Measurements from ENCODE around the gene SHC4.

The SHC4 gene

DNA sequence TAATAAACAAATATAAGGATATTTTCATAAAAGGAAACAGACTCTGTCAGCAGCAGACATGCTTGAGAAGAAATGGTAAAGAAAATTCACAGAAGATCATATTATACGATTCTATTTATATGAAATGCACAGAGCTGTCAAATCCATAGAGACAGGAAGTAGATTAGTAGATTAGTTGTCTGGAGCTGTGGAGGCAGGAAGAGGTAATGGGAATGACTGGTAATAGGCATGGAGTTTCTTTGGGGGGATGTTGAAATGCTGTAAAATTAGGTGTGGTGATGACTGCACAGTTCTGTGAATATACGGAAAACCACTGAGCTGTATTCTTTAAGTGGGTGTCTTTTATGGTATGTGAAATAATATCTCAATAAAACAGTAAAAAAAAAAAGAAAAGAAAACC, 188.2 kb downstream of the SHC4 start:
- Histone ChIP-seq H3K4me1 (no peaks in the 10 kb centered on the region), H3K27me3 (no peaks in the 10 kb centered on the region), H3K27ac (no peak overlapping the region), H3K4me2 (no peak overlapping the region), H3K9ac (no peak overlapping the region), H3K4me3 (no peak overlapping the region), H3K36me3 (peaks cover 70% of the 10 kb centered on the region), H3K9me3 (peaks cover 5% of the 10 kb centered on the region; the same call in 1 of the 2 replicates), H4K20me1 (no peaks in the 10 kb centered on the region)
- no peak for TF ChIP-seq Cebpa-rat (IDR thresholded peaks at IDR 0.05)

DNA sequence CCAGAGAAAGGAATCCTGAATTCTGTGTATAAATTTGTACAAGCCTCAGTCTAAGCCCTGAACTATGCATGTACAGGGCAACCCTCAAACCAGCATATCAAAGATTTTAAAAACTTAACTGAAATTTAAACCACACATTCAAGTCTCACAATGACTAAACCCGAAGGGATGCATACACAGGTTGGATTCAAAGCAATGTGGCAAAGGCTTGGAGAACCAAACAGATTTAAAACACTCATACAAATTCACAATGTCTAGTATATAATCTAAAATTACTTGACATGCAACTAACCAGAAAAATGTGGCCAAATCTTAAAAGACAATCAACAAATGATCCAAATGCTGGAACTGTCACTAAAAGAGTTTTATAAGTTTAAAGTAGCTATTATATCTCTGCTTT, 189.2 kb downstream of the SHC4 start:
- H3K4me3 ChIP-seq = no peak overlapping the region
- no peak overlapping the region for H3K27ac ChIP-seq
- no peaks in the 10 kb centered on the region for H3K27me3 ChIP-seq
- H3K36me3 ChIP-seq = peaks cover 70% of the 10 kb centered on the region
- H3K4me1 ChIP-seq = no peaks in the 10 kb centered on the region
- no peak for TF ChIP-seq Cebpa-rat (IDR thresholded peaks at IDR 0.05)
- H3K9ac ChIP-seq = no peak overlapping the region
- H3K9me3 ChIP-seq = peaks cover 5% of the 10 kb centered on the region; the same call in 1 of the 2 replicates
- H4K20me1 ChIP-seq = no peaks in the 10 kb centered on the region
- no peak overlapping the region for H3K4me2 ChIP-seq
